ENCODE results near the gene MTA1.

The MTA1 gene

DNA sequence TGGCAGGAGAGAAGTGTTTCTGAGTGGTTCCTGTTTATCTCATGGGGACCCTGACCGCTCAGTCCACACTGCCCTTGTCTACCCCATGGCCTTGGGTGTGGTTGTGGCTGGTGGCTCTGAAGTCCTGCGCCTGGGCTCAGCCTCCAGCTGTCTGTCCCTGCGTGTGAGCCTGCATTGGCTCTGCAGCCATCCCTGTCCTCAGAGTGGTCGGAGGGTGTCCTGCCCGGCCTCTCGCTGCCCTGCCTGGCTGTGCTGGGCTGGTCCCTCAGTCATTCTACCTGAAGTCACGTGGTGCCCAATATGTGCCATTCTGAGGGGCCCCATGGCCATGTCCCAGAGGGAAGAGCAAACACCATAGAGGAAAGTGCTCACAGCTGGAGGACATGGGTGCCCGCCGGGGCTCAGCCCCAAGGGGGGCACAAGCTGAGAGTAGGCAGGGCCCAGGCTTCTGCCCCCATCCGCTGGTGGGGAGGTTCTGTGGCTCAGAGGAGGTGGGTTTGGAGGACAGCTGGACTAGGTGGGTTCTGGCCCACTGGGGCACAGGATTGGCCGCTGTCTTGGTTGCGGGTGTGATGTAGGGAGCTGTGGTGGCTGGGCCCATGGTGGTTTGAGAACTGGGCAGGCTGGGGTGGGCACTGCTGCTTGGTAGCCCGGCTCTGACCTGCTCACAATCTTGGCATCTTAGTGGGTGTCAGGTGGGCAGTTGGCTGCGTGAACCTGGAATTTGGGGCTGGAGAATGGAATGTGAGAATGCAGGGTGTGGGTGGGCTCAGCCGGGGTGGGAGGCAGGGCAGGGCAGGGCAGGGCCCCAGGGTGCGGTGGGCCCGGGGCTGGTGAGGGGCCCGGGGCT is 83.0 kb downstream of the MTA1 start:
- Histone ChIP-seq H3K27ac (replicated peaks) (no peak overlapping the region), H3K4me3 (replicated peaks; ENCODE audit: insufficient read depth, low read length) (no peak overlapping the region), H3K27me3 (ENCODE audit: insufficient read depth, poor library complexity, severe bottlenecking) (peaks cover 2% of the 10 kb centered on the region)
- no peak for TF ChIP-seq POLR2AphosphoS5 (IDR thresholded peaks at IDR 0.05; ENCODE audit: low read depth)
- TF ChIP-seq, protein P1, sequence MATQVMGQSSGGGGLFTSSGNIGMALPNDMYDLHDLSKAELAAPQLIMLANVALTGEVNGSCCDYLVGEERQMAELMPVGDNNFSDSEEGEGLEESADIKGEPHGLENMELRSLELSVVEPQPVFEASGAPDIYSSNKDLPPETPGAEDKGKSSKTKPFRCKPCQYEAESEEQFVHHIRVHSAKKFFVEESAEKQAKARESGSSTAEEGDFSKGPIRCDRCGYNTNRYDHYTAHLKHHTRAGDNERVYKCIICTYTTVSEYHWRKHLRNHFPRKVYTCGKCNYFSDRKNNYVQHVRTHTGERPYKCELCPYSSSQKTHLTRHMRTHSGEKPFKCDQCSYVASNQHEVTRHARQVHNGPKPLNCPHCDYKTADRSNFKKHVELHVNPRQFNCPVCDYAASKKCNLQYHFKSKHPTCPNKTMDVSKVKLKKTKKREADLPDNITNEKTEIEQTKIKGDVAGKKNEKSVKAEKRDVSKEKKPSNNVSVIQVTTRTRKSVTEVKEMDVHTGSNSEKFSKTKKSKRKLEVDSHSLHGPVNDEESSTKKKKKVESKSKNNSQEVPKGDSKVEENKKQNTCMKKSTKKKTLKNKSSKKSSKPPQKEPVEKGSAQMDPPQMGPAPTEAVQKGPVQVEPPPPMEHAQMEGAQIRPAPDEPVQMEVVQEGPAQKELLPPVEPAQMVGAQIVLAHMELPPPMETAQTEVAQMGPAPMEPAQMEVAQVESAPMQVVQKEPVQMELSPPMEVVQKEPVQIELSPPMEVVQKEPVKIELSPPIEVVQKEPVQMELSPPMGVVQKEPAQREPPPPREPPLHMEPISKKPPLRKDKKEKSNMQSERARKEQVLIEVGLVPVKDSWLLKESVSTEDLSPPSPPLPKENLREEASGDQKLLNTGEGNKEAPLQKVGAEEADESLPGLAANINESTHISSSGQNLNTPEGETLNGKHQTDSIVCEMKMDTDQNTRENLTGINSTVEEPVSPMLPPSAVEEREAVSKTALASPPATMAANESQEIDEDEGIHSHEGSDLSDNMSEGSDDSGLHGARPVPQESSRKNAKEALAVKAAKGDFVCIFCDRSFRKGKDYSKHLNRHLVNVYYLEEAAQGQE (IDR thresholded peaks at IDR 0.05; ENCODE audit: insufficient replicate concordance, low read depth), result no peak
- TF ChIP-seq GABPA (IDR thresholded peaks at IDR 0.05; ENCODE audit: low read depth), result no peak
- no peak for TF ChIP-seq CTCF (IDR thresholded peaks at IDR 0.05; ENCODE audit: insufficient read depth, low read length)
- TF ChIP-seq SPI1 (IDR thresholded peaks at IDR 0.05; ENCODE audit: borderline replicate concordance, low read depth), result no peak
- no peak for DNase-seq (ENCODE audit: low read depth in 1 of 2, low spot score in 1 of 2)

DNA sequence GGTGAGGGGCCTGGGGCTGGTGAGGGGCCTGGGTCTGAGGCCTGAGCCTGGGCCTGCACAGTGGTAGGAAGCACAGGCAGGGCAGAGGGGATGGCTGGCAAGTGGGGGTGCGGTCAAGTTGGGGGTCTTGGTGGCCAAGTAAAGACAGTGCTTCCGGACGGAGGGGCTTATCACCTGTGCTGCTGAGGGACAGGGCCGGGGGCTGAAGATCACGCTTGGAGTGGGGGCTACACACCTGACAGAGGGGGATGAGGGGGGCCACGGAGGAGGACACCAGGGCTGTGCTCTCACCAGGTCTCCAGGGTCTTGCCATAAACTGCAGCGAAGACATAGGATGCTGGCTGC is 83.6 kb downstream of the MTA1 start:
- DNase-seq (ENCODE audit: low read depth in 1 of 2, low spot score in 1 of 2), result no peak
- peaks cover 2% of the 10 kb centered on the region for H3K27me3 ChIP-seq (ENCODE audit: insufficient read depth, poor library complexity, severe bottlenecking)
- H3K27ac ChIP-seq (replicated peaks), result no peak overlapping the region
- TF ChIP-seq GABPA (IDR thresholded peaks at IDR 0.05; ENCODE audit: low read depth) (no peak), SPI1 (IDR thresholded peaks at IDR 0.05; ENCODE audit: borderline replicate concordance, low read depth) (no peak), CTCF (IDR thresholded peaks at IDR 0.05; ENCODE audit: insufficient read depth, low read length) (no peak), POLR2AphosphoS5 (IDR thresholded peaks at IDR 0.05; ENCODE audit: low read depth) (no peak)
- TF ChIP-seq, protein P1 (IDR thresholded peaks at IDR 0.05; ENCODE audit: insufficient replicate concordance, low read depth), result no peak
- H3K4me3 ChIP-seq (replicated peaks; ENCODE audit: insufficient read depth, low read length), result no peak overlapping the region

GRCh38 chr14:105503935-105504692 is 84.5 kb downstream of the MTA1 start:
- Histone ChIP-seq H3K4me3 (replicated peaks; ENCODE audit: insufficient read depth, low read length) (no peak overlapping the region), H3K27me3 (ENCODE audit: insufficient read depth, poor library complexity, severe bottlenecking) (peaks cover 2% of the 10 kb centered on the region), H3K27ac (replicated peaks) (no peak overlapping the region)
- no peak for DNase-seq (ENCODE audit: low read depth in 1 of 2, low spot score in 1 of 2)
- no peak for TF ChIP-seq CTCF (IDR thresholded peaks at IDR 0.05; ENCODE audit: insufficient read depth, low read length)
- no peak for TF ChIP-seq POLR2AphosphoS5 (IDR thresholded peaks at IDR 0.05; ENCODE audit: low read depth)
- TF ChIP-seq GABPA (IDR thresholded peaks at IDR 0.05; ENCODE audit: low read depth), result no peak
- TF ChIP-seq, protein P1 (IDR thresholded peaks at IDR 0.05; ENCODE audit: insufficient replicate concordance, low read depth), result no peak
- TF ChIP-seq SPI1 (IDR thresholded peaks at IDR 0.05; ENCODE audit: borderline replicate concordance, low read depth), result no peak

All from HL-60 (cell line).